Mammary epithelial cell (primary cell): ENCODE measurements around the gene SYTL2.
A peak's percentile ranks its signal among the peaks of the same experiment; 100 is the strongest.

ENCODE experiments used
- EZH2 ChIP-seq: IDR thresholded peaks from 2 replicates; pipeline ENCODE4 v1.6.1; 2012; ENCODE audit warnings: low read length, inconsistent platforms, borderline replicate concordance
- TF ChIP-seq, protein P1 (sequence below), 2 donors: IDR thresholded peaks in 1 of 2; conservative IDR thresholded peaks in 1 of 2; 2 replicates each; pipeline ENCODE4 v1.5.1; 2011 to 2012; ENCODE audit warnings: inconsistent platforms in 2 of 2, low read length in 2 of 2, mild to moderate bottlenecking in 2 of 2, control low read depth in 1 of 2, low read depth in 1 of 2; ENCODE audit not compliant: insufficient read depth in 1 of 2; ENCODE audit errors: extremely low read depth in 1 of 2

DNA sequence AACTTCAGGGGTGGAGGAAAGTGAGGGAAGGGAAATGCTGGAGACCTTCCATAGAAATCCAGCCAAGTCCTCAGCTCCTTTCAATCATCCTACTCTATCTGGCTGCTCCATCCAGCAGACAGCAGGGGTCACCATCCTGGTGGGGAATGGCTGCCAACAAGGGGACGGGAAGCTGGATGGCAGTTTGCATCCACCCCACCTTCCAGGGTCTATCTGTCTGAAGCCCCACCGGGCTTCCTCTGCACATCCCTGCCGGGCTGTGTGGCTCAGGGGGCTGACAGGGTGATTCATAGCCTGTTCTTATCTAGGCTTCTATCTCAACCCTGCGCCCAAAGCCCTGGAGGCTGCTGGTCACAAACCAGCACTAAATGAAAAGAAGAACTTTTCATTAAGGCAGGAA, 1.1 kb downstream of the SYTL2 start:
- TF ChIP-seq, protein P1, sequence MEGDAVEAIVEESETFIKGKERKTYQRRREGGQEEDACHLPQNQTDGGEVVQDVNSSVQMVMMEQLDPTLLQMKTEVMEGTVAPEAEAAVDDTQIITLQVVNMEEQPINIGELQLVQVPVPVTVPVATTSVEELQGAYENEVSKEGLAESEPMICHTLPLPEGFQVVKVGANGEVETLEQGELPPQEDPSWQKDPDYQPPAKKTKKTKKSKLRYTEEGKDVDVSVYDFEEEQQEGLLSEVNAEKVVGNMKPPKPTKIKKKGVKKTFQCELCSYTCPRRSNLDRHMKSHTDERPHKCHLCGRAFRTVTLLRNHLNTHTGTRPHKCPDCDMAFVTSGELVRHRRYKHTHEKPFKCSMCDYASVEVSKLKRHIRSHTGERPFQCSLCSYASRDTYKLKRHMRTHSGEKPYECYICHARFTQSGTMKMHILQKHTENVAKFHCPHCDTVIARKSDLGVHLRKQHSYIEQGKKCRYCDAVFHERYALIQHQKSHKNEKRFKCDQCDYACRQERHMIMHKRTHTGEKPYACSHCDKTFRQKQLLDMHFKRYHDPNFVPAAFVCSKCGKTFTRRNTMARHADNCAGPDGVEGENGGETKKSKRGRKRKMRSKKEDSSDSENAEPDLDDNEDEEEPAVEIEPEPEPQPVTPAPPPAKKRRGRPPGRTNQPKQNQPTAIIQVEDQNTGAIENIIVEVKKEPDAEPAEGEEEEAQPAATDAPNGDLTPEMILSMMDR (conservative IDR thresholded peaks at IDR 0.05 in 1 of 2, IDR thresholded peaks at IDR 0.05 in 1 of 2; ENCODE audit: extremely low read depth in 1 of 2, insufficient read depth in 1 of 2, low read depth in 1 of 2, low read length in 2 of 2) = peak in 1 of 2 donors; percentile 25
- TF ChIP-seq EZH2 = no peak
